ENCODE results near the gene PSORS1C2.
"Not testable (repeated sequence)": the region's sequence is repeated elsewhere in the genome, so short reads cannot be mapped to it uniquely, and the experiment has no call there.

DNA sequence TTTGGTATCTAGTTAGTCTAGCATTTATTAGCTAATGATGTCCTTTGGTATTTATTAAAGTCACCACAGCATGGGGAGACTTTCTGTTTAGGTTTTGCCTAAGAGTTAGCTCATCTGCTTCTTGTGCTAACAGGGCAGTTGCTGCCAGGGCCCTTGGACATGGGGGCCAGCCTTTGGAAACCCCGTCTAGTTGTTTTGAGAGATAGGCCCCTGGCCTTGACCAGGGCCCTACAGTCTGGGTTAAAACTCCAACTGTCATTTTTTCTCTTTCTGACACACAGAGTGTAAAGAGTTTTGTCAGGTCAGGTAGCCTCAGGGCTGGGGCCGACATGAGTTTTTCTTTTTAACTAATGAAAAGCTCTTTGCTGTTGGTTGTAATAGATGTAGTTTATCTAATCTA lies 44.4 kb upstream of the PSORS1C2 start:
- TF ChIP-seq, protein P1, sequence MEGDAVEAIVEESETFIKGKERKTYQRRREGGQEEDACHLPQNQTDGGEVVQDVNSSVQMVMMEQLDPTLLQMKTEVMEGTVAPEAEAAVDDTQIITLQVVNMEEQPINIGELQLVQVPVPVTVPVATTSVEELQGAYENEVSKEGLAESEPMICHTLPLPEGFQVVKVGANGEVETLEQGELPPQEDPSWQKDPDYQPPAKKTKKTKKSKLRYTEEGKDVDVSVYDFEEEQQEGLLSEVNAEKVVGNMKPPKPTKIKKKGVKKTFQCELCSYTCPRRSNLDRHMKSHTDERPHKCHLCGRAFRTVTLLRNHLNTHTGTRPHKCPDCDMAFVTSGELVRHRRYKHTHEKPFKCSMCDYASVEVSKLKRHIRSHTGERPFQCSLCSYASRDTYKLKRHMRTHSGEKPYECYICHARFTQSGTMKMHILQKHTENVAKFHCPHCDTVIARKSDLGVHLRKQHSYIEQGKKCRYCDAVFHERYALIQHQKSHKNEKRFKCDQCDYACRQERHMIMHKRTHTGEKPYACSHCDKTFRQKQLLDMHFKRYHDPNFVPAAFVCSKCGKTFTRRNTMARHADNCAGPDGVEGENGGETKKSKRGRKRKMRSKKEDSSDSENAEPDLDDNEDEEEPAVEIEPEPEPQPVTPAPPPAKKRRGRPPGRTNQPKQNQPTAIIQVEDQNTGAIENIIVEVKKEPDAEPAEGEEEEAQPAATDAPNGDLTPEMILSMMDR (IDR thresholded peaks at IDR 0.05), result not testable (repeated sequence)
- TF ChIP-seq, protein P2, sequence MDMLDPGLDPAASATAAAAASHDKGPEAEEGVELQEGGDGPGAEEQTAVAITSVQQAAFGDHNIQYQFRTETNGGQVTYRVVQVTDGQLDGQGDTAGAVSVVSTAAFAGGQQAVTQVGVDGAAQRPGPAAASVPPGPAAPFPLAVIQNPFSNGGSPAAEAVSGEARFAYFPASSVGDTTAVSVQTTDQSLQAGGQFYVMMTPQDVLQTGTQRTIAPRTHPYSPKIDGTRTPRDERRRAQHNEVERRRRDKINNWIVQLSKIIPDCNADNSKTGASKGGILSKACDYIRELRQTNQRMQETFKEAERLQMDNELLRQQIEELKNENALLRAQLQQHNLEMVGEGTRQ (IDR thresholded peaks at IDR 0.05; ENCODE audit: borderline replicate concordance, low read depth, low read length), result not testable (repeated sequence)
